ENCODE measurements around the gene KLHDC9.
"Not testable (repeated sequence)": the region's sequence is repeated elsewhere in the genome, so short reads cannot be mapped to it uniquely, and the experiment has no call there.

KLHDC9 gene, protein sequence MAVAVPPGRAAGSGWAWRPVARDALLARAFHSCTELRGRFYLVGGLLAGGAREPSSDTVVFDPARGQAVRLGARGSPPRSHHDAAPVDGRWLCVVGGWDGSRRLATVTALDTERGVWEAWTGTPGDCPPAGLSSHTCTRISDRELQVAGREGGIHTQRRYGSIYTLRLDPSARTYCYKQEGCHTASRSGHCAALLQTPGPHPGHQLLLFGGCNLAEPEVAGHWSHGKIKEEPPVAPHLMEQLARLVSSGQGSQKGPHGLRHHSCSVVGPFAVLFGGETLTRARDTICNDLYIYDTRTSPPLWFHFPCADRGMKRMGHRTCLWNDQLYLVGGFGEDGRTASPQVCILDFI

DNA sequence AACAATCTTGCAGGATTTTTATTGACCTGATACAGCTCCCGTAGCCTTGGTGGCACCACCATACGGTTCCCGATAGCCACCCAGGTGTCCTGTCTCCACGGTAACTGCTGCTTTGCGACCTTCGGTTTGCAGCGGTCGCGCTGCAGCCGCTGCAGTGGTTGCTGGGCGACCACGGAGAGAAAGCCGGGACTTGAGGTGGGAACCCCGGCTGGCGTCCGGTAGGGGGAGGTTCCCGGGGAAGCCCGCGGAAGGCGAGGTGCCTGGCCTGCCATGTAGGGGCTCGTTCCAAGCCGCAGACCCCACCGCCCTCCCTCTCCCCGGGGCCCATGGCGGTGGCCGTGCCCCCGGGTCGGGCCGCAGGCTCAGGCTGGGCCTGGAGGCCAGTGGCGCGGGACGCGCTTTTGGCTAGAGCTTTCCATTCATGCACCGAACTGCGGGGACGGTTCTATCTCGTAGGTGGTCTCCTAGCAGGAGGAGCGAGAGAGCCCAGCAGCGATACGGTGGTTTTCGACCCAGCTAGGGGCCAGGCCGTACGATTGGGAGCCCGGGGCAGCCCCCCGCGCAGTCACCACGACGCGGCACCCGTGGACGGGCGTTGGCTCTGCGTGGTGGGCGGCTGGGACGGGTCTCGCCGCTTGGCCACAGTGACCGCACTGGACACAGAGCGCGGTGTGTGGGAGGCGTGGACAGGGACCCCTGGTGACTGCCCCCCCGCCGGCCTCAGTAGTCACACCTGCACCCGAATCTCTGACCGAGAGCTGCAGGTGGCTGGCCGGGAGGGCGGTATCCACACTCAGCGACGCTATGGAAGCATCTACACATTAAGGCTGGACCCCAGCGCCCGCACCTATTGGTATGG is at the start of gene KLHDC9:
Gene KLHDC9, plus strand, starts transcription at position 152 of the 859 bp plus-strand sequence. Its CDS starts 175 bp downstream, at position 327.
- peak; percentile 72 for DNase-seq (ENCODE audit: low spot score)

DNA sequence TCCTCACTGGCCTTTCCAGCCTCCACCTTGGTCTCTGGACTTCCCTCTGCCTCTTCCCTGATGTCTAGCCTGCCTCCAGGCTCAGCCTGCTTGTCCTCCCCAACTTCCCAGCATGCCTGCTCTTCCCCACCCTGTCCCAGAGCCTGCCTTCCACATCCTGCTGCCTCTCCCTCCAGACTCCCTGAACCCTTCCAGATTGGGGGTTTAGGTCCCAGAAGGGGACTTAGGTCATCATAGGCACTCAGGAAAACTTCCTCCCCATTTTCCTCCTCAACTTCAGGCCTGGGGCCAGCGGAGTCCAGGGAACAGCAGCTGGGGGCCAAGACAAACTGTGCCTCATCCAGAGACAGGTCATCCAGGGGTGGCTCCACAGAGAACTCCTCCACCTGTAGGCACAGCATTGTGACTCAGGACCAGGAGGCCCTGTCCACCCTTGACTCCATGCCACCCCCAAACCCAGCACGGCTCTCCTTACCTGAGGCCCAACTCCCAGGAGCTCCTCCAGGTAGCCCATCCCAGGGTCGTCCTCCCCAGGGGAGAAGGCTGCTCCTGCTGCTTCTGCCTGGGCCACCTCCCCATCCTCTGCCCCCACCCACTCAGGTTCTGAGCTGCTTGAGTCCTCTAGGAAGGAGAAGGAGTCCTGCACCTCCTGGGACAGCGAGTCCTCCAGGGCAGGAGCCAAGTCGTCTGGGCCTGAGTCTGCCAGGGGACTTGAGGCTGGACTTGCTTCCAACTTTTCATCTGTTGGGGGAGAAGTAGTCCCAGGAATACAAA is 49.0 kb upstream of the KLHDC9 start:
- no peak for DNase-seq (ENCODE audit: low spot score)

DNA sequence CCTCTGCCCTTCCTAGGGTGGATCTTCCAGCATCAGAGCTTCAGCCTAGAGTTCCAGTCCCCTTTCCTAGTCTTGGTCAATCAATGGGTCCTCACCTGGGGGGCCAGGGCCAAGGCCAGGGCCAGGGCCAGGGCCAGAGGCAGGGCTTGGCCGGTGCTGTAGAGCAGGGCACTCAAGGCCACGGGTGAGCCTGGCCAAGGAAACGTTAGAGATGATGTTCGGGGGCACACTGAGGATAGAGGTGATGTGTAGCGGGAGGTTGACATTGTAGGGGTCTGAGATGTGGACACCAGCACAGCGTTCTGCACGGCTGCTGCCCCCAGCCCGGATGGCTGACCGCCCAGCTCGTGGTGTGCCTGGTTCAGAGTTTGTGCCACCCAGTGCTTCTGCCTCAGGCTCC is 46.9 kb upstream of the KLHDC9 start:
- no peak for DNase-seq (ENCODE audit: low spot score)

DNA sequence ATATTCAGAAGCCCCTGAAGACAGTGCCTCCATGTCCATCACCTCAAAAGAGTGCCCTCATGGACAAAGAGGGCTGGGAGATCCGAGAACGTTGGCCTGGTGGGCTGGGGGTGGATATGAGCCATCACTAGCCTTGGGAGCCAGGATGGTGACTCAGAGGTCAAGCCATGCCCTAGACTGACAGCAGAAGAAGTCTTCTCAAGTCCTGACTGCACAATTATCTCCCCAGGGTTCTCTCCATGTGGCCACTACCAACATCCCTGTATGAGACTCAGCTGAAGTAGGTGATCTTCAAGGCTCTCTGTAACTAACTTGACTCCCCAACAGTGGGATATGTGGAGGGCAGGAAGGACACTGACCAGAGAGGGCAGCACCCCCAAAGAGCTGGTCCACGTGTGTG is 45.3 kb upstream of the KLHDC9 start:
- no peak for DNase-seq (ENCODE audit: low spot score)

DNA sequence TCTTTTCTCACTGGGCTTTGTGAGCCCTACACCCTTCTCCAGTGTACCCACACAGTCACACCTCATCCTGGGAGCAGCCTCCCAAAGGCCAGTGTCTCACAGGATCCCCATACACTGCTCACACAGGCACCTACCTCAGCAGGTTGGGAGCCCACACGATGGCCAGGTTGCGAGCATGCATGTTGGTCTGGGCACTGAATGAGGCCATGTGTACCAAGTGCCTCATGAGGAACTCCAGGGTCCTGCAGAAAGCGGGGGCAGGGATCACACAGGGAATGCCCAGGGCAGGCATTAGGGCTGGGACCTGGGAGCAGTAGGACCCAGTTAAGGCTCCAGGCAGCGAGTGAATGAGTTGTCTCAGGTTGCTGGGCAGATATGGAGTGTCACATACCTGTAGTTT is 43.9 kb upstream of the KLHDC9 start:
- DNase-seq (ENCODE audit: low spot score): no peak

DNA sequence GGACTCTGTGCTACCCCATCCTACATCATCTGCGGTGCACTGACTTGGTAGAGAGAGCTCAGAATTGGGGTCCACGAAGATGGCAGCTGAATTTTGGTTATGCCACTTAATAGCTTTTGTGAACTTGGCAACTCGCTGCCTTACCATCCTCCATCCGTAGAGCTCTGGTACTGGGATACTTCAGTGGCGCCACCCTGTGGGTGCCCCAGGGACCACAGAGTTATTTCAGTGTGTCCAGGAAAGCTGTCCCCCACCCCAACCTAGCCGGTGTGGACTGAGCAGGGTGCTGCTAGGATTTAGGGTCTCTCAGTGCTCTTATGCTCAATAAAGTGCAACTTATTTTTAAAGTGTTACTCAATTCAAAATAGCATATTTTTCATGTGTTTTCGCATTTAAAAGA is 43.4 kb upstream of the KLHDC9 start:
- no peak for DNase-seq (ENCODE audit: low spot score)

DNA sequence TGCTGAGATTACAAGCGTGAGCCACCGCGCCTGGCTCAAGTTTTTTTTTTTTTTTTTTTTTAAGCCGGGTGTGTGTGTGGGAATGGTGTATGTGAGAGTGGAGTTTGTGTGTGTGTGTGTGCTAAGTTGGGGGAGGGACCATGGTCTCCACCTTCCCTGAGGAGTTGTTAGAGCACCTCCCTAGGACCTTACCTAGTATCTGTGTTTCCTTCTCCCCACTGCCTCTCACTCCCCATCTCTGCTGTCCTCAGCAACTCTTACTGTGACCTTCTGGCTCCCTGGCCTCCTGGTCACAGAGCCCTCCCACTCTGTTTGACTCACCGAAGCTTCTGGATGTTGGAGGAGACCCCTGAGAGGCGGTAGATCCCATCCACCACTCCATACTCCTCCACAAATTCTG is 38.9 kb upstream of the KLHDC9 start:
- no peak for DNase-seq (ENCODE audit: low spot score)

DNA sequence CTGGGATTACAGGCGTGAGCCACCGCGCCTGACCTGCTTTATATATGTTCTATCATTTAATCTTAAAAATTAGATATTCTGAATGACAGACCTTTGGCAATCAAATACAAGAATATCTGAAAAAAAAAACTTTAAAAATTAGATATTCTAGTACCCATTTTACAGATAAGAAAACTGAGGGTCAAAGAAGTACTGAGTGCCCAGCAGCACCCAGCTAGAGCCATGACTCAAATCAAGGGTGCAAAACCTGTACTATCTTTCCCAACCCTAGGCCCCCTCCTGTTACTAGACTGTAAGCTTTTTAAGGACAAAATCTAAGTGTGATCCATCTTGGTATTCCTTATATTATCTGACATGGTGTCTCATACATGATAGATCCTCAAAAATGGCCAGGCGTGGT is 36.7 kb upstream of the KLHDC9 start:
- DNase-seq (ENCODE audit: low spot score): no peak

DNA sequence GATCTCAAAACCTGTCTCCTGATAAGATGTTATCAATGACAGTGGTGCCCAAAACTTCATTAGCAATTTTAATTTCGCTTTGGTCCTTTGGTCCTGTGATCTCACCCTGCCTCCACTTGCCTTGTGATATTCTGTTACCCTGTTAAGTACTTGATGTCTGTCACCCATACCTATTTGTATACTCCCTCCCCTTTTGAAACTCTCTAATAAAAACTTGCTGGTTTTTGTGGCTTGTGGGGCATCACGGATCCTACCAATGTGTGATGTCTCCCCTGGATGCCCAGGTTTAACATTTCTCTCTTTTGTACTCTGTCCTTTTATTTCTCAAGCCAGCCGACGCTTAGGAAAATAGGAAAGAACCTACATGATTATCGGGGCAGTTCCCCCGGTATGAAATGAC is 34.2 kb upstream of the KLHDC9 start:
- DNase-seq (ENCODE audit: low spot score): not testable (repeated sequence)

DNA sequence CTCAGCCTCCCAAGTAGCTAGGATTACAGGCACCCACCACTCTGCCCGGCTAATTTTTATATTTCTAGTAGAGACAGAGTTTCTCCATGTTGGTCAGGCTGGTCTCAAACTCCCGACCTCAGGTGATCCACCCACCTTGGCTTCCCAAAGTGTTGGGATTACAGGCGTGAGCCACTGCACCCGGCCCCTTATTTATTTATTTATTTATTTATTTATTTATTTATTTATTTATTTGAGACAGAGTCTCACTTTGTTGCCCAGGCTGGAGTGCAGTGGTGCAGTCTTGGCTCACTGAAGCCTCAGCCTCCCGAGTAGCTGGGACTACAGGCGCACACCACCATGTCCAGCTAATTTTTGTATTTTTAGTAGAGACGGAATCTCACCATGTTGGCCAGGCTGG is 32.5 kb upstream of the KLHDC9 start:
- DNase-seq (ENCODE audit: low spot score): not testable (repeated sequence)

DNA sequence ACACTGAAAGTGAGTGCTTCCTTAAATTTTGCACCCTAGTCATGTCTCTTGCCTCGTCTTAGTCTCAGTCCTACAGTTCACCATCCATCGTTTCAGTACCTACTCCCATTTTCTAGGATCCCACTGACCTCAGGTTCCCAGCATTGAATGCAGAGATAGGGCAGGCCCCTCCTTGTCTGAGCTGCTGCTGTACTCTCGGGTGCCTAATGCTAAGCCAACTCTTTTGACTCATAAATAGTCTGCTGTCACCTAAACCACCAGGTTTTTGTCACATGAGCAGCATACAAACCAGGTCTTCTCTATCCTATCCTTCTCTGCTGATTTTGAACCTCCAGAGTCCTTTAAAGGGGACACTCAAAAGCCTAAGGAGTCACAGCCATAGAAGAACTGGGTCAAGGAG is 31.5 kb upstream of the KLHDC9 start:
- DNase-seq (ENCODE audit: low spot score): no peak

DNA sequence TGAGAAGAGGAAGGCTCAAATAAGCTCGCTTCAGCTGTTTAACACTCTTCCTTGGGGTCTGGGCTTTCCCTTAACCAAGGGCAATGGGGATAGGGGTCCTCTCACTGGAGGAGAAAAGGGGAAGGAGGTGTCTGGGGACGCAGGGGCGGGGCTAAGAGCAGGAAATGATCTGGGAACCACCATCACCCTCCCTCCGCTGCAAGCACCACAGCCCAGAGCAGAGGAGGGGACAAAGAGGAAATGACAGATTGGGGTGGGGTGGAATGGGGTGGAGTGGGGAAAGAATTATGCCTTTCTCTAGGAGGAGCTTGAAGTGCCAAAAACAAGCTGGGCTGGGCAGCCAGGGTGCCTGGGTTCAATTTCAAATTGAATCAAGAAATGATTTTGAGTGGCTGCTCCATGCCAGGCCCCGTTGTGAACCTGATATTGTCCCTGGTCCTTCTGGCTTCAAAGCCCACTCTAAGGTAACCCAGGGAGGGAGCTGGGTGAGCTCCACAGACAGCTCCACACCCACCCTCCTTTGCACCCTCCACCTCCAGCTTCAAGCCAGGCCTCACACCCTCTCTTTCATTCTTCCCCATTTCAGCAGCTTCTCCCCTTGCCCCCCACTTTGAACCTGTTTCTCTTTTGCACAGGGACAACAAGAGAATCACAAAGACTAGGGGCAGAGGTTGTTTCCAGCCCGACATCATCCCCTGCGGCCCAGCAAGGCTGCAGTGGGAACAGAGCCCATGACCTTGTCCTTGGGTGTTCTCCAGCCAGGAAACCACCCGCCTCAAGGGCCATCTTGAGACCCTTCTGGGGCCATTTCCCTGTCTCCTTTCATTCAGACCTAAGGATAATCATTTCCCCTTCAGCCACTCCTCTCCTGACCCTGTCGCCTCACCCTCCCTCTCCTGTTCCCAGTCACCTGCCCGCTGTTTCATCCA is 29.6 kb upstream of the KLHDC9 start:
- peak; percentile 82 for DNase-seq (ENCODE audit: low spot score)

DNA sequence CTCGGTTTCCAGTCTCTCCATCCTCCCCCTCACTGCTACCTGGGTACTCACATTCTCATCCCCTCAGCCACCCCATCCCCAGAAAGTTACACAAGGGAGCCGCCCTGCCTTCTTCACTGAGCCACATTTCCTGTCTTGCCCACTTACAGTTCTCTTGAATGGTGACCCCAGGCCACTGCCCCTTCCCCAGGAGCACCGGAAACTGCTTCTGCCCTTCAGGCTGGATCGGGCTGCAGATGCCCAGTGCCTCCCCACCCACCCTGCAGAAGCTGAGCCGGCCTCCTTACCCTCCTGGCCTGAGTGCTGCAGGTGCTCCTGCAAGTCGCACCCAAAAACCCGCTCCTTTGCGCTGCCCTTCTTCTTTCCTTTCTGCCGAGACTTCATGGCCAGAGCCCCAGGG is 28.9 kb upstream of the KLHDC9 start:
- DNase-seq (ENCODE audit: low spot score): peak; percentile 47

DNA sequence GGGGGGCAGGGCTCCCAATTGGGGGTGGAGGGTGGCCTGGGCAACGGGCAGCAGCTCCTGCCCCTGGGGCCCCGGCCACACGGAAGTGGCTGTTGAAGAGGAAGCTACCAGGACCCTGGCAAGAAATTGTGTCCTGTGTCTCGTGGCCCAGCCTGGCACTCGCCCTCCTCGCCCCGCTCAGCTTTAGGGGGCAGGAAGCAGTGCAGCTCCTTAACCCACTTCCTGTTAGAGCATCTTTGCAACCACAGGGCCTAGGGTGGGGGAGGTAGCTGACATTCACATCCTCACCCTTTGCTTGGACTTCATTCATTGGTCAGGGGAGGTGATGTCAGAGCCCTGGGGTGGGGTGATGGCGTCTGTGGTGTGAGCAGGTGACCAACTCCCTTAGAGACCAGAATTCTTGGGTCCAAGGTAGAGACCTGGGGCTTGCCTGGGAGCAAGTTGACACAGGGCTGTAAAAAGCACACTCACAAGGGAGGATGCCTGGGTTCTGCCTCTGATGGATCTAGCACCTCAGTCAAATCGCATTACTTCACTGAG is 28.4 kb upstream of the KLHDC9 start, which contains the start of gene ARHGAP30:
Gene ARHGAP30, minus strand, starts transcription at position 161 of the 540 bp plus-strand sequence. CDS start 267 bp downstream, outside the sequence.
- peak; percentile 96 for DNase-seq (ENCODE audit: low spot score)

DNA sequence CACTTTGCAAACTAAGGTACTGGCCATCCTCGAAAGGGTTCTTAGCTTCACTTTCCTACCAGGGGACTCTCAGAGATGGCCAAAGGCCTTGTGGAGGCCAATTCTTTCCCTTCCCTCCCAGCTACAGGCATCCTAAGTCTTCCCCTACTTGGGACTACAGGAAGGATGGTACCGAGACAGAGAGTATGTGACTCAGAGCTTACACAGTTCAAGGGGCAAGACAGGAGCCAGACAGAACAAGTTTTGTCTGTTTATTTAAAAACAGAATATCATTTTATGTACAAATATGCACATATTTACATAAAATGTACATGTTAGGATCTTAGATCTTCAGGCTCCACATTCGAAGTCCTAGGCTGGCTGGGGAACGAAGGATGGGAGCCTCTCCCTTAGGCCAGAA is 27.4 kb upstream of the KLHDC9 start:
- no peak for DNase-seq (ENCODE audit: low spot score)

DNA sequence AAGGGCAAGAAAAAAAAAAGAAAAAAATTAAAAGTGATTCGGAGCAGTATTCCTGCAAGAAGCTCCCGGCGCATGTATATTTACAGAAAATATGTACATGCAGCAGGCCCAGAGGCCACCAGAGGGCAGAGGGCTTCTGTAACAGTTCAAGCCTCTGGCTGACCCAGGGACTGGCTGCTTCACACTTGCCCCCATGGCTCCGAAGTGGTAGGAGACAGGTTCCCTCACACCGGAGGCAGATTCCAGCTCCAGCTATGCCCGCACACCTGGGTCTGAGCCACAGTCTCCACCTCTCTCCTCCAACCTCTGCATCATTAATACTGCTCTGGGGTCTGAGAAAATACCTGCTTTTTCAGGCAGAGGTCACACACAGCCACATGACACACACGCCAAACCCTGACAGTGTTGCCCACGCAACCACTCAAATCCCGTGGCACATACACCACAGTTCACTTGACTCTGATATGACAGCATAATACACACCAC is 26.2 kb upstream of the KLHDC9 start:
- peak; percentile 74 for DNase-seq (ENCODE audit: low spot score)

DNA sequence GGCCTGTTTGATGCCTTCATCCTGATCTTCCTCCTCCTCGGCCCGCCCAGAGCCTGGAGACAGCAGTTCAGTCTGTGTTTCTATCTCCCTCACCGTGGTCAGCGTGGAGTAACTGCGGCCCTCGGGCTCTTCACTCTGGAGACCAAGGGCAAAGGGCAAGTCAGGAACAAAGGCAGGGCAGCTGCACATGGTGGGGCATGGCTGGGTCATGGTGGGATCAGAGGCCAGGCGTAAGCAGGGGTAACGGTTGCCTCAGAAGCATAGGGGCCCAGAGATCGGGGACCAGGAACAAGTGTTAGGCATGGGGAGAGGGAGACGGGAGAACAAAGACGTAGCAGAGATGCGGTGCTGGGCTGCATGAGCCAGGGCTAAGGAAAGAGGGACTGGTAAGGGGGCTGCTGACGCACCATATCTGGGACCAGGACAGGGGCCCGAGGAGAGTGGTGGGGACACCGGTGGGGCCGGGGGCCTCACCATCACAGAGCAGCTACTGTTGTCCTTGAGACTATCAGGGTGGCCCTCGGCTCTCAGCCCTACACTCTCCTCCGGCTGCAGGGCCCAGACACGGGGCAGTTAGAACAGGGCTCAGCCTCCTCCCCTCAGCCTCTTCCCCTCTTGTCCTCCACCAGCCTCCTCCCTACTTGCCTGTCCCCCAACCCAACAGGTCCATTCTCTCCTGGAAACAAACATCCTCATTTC is 25.3 kb upstream of the KLHDC9 start:
- no peak for DNase-seq (ENCODE audit: low spot score)

DNA sequence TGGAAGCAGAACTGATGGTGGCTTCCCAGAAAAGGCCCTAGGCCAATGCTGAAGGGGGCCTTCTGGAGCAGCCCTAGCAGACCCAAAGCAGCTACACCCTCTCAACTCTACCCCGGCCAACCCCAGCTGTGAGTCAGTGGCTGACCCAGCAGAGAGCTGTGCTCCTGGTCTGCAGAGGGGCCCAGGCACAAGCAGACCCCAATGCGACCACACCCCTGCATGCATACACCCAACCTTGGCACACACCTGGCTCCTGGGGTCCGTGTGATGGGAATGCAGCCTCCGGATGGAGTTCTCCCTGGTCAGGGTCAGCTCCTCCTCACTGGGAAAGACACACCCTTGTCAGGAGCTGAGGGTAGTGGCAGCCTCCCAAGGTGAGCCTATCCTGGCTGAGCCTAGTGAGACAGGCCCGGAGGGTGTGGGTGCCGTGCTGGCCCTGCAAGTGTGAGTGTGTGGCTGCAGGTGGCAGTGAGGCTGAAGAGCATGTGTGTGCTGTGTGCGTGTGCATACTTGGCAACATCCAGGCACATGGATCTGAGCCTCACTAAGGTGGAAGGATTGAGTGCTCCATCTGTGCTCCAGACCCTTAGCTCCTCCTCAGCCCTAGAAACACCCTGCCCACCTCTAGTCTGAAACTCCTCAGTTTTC is 24.6 kb upstream of the KLHDC9 start:
- DNase-seq (ENCODE audit: low spot score): no peak

DNA sequence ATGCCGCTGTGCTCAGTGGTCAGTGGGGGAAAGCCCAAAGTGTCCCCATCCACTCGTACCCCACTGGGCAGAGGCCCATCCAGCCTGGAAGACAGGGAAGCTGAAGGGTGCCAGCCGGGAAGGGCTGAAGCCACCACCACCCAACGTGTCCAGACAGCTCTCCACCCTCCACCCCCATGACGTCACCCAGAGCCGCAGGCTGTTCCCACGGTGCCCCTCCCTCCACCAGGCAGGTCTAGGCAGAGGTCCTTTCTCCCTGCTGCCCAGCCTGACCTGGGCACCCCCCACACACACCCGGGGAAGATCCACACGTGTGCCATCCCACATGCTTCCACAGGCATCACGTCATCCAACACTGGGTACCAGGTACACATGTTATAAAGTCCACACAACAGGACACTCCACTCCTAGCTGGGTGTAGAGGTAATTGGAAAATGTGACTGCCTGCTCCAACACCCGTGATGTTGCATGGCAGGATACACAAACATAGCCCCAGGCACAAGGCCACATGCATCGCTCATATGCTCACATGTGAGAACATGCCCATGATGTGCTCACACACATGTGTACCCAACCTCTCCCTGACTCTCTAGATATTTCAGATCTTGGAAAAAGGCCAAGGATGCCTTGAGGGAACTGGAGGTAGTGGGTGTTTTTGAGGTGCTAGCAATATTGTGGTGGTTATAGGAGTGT is 23.3 kb upstream of the KLHDC9 start:
- DNase-seq (ENCODE audit: low spot score): no peak

All from NAMALWA (cell line).